Measurements from ENCODE around the gene SLC34A1. TPM values are rescaled to one million over a fixed set of nuclear protein-coding genes. Genes with fewer than 3 reads are reported as not detected.

The SLC34A1 gene
- total and polyA plus RNA-seq, 2 of the 13 experiments (the other 11 are each of a cell fraction or from before 2014, with no cell fraction given) = 0.03 to 0.20 TPM

GRCh38 chr5:177427211-177427822, 43.1 kb downstream of the SLC34A1 start (continued):
- TF ChIP-seq SOX13 (IDR thresholded peaks at IDR 0.05) = no peak
- 0 out of 4 replicates have a peak, but pooled peaks of 1 of the 2 experiments have one; percentile 6 for TF ChIP-seq SOX13 (CRISPR knock-in tag; conservative IDR thresholded peaks at IDR 0.05 in 1 of 2, IDR thresholded peaks at IDR 0.05 in 1 of 2)
- no peak for TF ChIP-seq ZBTB3 (CRISPR knock-in tag; IDR thresholded peaks at IDR 0.05; ENCODE audit: borderline replicate concordance, low read depth)
- no peak for TF ChIP-seq ZNF607 (CRISPR knock-in tag; IDR thresholded peaks at IDR 0.05; ENCODE audit: borderline replicate concordance)
- TF ChIP-seq, protein P1, sequence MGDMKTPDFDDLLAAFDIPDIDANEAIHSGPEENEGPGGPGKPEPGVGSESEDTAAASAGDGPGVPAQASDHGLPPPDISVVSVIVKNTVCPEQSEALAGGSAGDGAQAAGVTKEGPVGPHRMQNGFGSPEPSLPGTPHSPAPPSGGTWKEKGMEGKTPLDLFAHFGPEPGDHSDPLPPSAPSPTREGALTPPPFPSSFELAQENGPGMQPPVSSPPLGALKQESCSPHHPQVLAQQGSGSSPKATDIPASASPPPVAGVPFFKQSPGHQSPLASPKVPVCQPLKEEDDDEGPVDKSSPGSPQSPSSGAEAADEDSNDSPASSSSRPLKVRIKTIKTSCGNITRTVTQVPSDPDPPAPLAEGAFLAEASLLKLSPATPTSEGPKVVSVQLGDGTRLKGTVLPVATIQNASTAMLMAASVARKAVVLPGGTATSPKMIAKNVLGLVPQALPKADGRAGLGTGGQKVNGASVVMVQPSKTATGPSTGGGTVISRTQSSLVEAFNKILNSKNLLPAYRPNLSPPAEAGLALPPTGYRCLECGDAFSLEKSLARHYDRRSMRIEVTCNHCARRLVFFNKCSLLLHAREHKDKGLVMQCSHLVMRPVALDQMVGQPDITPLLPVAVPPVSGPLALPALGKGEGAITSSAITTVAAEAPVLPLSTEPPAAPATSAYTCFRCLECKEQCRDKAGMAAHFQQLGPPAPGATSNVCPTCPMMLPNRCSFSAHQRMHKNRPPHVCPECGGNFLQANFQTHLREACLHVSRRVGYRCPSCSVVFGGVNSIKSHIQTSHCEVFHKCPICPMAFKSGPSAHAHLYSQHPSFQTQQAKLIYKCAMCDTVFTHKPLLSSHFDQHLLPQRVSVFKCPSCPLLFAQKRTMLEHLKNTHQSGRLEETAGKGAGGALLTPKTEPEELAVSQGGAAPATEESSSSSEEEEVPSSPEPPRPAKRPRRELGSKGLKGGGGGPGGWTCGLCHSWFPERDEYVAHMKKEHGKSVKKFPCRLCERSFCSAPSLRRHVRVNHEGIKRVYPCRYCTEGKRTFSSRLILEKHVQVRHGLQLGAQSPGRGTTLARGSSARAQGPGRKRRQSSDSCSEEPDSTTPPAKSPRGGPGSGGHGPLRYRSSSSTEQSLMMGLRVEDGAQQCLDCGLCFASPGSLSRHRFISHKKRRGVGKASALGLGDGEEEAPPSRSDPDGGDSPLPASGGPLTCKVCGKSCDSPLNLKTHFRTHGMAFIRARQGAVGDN (CRISPR knock-in tag; IDR thresholded peaks at IDR 0.05) = peak; percentile 76
- TF ChIP-seq, protein P2, sequence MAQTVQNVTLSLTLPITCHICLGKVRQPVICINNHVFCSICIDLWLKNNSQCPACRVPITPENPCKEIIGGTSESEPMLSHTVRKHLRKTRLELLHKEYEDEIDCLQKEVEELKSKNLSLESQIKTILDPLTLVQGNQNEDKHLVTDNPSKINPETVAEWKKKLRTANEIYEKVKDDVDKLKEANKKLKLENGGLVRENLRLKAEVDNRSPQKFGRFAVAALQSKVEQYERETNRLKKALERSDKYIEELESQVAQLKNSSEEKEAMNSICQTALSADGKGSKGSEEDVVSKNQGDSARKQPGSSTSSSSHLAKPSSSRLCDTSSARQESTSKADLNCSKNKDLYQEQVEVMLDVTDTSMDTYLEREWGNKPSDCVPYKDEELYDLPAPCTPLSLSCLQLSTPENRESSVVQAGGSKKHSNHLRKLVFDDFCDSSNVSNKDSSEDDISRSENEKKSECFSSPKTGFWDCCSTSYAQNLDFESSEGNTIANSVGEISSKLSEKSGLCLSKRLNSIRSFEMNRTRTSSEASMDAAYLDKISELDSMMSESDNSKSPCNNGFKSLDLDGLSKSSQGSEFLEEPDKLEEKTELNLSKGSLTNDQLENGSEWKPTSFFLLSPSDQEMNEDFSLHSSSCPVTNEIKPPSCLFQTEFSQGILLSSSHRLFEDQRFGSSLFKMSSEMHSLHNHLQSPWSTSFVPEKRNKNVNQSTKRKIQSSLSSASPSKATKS (CRISPR knock-in tag; IDR thresholded peaks at IDR 0.05) = no peak
- no peak for TF ChIP-seq MXI1 (IDR thresholded peaks at IDR 0.05; ENCODE audit: borderline replicate concordance, low read depth, low read length)
- TF ChIP-seq, protein P3, sequence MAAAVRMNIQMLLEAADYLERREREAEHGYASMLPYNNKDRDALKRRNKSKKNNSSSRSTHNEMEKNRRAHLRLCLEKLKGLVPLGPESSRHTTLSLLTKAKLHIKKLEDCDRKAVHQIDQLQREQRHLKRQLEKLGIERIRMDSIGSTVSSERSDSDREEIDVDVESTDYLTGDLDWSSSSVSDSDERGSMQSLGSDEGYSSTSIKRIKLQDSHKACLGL (CRISPR knock-in tag; IDR thresholded peaks at IDR 0.05) = peak; percentile 21; the same call in 1 of the 2 replicates
- TF ChIP-seq, protein P4, sequence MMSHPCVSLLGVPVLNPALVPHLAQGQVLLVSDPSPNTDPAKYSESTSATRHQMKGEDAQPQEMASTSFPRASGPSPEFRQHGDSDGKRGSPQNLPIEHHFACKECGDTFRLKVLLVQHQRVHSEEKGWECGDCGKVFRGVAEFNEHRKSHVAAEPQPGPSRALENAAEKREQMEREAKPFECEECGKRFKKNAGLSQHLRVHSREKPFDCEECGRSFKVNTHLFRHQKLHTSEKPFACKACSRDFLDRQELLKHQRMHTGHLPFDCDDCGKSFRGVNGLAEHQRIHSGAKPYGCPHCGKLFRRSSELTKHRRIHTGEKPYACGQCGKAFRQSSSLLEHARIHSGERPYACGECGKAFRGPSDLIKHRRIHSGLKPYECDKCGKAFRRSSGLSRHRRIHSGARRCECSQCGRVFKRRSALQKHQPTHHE (CRISPR knock-in tag; IDR thresholded peaks at IDR 0.05; ENCODE audit: borderline replicate concordance) = no peak
- no peak for TF ChIP-seq NONO (IDR thresholded peaks at IDR 0.05)
- TF ChIP-seq NONO (CRISPR knock-in tag; conservative IDR thresholded peaks at IDR 0.05) = no peak
- no peak for TF ChIP-seq MAZ (IDR thresholded peaks at IDR 0.05; ENCODE audit: borderline replicate concordance, low read depth, low read length)
- TF ChIP-seq MAZ (CRISPR knock-in tag; IDR thresholded peaks at IDR 0.05; ENCODE audit: low read depth) = 0 out of 2 replicates have a peak, but pooled peaks have one; percentile 32
- no peak for TF ChIP-seq EHMT2 (IDR thresholded peaks at IDR 0.05; ENCODE audit: borderline replicate concordance, low read depth, low read length)
- no peak for TF ChIP-seq ZNF770 (CRISPR knock-in tag; IDR thresholded peaks at IDR 0.05)
- TF ChIP-seq ZNF547 (CRISPR knock-in tag; IDR thresholded peaks at IDR 0.05) = peak; percentile 43; the same call in 1 of the 2 replicates
- peak; percentile 54; the same call in 1 of the 2 replicates for TF ChIP-seq ZNF274 (CRISPR knock-in tag; IDR thresholded peaks at IDR 0.05)
- no peak for TF ChIP-seq ZNF317 (CRISPR knock-in tag; IDR thresholded peaks at IDR 0.05)
- 0 out of 2 replicates have a peak, but pooled peaks have one; percentile 77 for TF ChIP-seq NFATC3 (CRISPR knock-in tag; IDR thresholded peaks at IDR 0.05)
